ENCODE measurements around the gene CEP41.

Gene CEP41

GRCh38 chr7:130425796-130426195 lies 15.0 kb downstream of the CEP41 start:
- DNase-seq (ENCODE audit: extremely low read depth, low read depth): no peak
- TF ChIP-seq CTCF (IDR thresholded peaks at IDR 0.05; ENCODE audit: low read depth, low read length, missing control alignments): no peak
- no peak overlapping the region for H3K4me3 ChIP-seq (replicated peaks; ENCODE audit: low read depth, low read length)

- H3K4me3 ChIP-seq (replicated peaks; ENCODE audit: low read depth, low read length): no peak overlapping the region
- no peak for DNase-seq (ENCODE audit: extremely low read depth, low read depth)
- no peak for TF ChIP-seq CTCF (IDR thresholded peaks at IDR 0.05; ENCODE audit: low read depth, low read length, missing control alignments)
Observed at GRCh38 chr7:130423501-130424037, 17.2 kb downstream of the CEP41 start.

GRCh38 chr7:130421684-130422083 lies 19.1 kb downstream of the CEP41 start:
- no peak for DNase-seq (ENCODE audit: extremely low read depth, low read depth)

GRCh38 chr7:130420943-130421578 lies 19.8 kb downstream of the CEP41 start:
- TF ChIP-seq CTCF (IDR thresholded peaks at IDR 0.05; ENCODE audit: low read depth, low read length, missing control alignments): no peak
- no peak for DNase-seq (ENCODE audit: extremely low read depth, low read depth)
- H3K4me3 ChIP-seq (replicated peaks; ENCODE audit: low read depth, low read length): no peak overlapping the region

More at GRCh38 chr7:130421684-130422083, 19.1 kb downstream of the CEP41 start:
- TF ChIP-seq CTCF (IDR thresholded peaks at IDR 0.05; ENCODE audit: low read depth, low read length, missing control alignments): no peak
- no peak overlapping the region for H3K4me3 ChIP-seq (replicated peaks; ENCODE audit: low read depth, low read length)

- no peak overlapping the region for H3K4me3 ChIP-seq (replicated peaks; ENCODE audit: low read depth, low read length)
- DNase-seq (ENCODE audit: extremely low read depth, low read depth): no peak
- TF ChIP-seq CTCF (IDR thresholded peaks at IDR 0.05; ENCODE audit: low read depth, low read length, missing control alignments): no peak
Observed at GRCh38 chr7:130419658-130420057, 21.2 kb downstream of the CEP41 start.

- no peak for TF ChIP-seq CTCF (IDR thresholded peaks at IDR 0.05; ENCODE audit: low read depth, low read length, missing control alignments)
- no peak for DNase-seq (ENCODE audit: extremely low read depth, low read depth)
- H3K4me3 ChIP-seq (replicated peaks; ENCODE audit: low read depth, low read length): no peak overlapping the region
Observed at GRCh38 chr7:130418306-130418705, 22.5 kb downstream of the CEP41 start.

- no peak for TF ChIP-seq CTCF (IDR thresholded peaks at IDR 0.05; ENCODE audit: low read depth, low read length, missing control alignments)
- no peak for DNase-seq (ENCODE audit: extremely low read depth, low read depth)
- H3K4me3 ChIP-seq (replicated peaks; ENCODE audit: low read depth, low read length): no peak overlapping the region
Observed at GRCh38 chr7:130417213-130417612, 23.6 kb downstream of the CEP41 start.
